GM19035 (cell line): Measurements from ENCODE around the gene DGCR2.
"Not testable (repeated sequence)": the region's sequence is repeated elsewhere in the genome, so short reads cannot be mapped to it uniquely, and the experiment has no call there.

Experiments
- ATAC-seq: cut with Tn5 transposase; IDR thresholded peaks from one replicate; pipeline ENCODE4 v1.9.1; 2021; ENCODE audit not compliant: unreplicated experiment

Gene DGCR2

DNA sequence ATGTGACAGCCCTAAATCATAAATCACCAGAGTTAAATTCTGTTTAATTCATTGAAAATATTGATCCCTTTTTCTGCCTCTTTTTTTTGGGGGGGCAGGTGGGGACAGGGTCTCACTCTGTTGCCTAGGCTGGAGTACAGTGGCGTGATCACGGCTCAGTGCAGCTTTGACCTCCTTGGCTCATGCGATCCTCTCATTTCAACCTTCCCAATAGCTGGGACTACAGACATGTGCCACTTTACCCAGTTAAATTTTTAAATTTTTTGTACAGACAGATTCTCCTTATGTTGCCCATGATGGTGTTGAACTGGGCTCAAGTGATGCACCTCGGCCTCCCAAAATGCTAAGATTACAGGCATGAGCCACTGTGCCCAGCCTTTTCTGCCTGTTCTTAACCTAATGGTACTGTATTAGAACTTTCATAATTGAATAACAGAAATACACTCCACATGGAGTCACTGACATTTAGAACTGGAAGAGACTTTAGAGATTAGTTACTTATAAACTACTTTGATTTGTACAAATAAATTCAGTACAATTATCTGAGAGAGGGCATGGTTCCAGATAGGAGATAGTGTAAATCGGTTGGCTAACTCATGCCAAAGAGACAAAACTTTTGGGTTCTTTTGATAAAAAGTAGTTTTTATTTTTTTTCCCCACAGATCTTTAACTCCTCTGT is 109.8 kb downstream of the DGCR2 start:
- no peak for ATAC-seq

DNA sequence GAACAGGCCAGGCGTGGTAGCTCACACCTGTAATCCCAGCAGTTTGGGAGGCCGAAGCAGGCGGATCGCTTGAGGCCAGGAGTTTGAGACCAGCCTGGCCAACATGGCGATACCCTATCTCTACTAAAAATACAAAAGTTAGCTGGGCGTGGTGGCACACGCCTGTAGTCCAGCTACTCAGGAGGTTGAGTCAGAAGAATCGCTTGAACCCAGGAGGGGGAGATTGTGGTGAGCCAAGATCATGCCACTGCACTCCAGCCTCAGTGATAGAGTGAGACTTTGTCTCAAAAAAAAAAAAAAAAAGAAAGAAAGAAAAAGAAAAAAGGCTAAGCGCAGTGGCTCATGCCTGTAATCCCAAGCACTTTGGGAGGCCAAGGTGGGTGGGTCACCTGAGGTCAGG is 110.6 kb downstream of the DGCR2 start:
- not testable (repeated sequence) for ATAC-seq

DNA sequence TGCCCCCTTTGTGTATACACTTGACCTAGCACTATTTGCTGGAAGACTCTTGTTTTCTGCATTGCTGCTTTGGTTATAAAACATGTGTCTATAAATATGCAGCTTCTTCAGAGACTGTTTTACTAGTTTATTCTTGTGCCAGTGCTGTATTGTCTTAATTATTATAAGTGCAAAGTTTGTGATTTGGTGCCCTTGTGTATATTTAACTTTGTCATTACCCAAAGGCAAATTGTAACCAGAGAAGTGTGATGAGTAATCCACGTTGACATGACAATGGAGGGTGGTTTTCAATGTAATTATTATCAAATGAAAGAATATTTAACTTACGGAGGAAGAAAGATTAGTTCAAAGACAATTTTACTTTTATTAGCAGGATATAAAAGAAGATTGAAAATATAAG is 111.1 kb downstream of the DGCR2 start:
- no peak for ATAC-seq

GRCh38 chr22:19005905-19006304 is 116.3 kb downstream of the DGCR2 start:
- no peak for ATAC-seq

DNA sequence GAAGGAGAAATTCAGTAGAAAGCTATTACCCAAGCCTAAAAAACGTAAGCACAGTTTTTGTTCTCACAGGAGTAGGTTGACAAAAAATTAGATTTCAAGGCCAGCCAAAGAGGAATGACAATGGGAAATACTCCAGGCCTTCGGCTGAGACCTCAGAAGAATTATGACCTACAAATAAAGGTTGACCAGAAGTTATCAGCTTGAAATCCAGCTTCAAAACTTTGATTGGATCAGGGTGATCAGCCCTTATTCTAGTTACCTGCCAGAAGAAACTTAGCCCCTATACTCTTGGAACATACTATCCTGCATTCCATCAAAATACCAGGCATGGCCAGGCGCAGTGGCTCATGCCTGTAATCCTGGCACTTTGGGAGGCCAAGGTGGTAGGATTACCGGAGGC is 117.7 kb downstream of the DGCR2 start:
- ATAC-seq: no peak

DNA sequence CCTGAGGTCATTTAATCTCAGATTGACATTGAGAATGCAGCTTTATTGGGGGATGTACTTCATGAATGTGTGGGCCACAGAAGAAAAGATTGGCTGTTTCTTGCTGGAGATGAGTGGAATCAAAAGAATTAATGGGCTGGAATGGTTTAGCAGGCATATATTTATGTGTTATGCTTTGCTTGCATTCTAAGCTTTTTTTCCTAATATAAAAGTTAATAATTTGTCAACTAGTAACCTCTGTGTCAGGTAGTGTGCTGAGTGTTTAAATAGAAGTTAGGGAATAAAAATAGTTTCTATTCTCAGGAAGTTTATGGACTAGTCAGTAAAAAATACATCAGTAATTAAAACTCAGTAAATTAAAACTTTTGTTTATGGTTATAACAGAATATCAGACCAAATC is 118.7 kb downstream of the DGCR2 start:
- no peak for ATAC-seq

DNA sequence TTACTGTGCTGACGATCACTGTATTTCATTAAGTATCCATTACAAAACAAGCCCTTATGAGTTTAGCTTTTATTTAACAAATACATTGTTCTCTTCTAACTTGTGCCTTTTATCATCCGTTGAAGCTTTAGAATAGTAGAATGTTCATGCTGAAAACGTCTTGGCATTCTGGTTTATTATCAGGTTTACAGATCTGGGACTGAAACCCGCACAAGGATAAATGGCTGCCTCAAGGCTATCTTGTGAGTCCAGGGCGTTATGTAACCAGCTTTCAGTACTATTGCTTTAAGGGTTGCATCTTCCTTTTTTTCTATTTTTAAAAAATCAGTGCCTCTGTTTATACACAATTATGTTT is 119.6 kb downstream of the DGCR2 start:
- ATAC-seq: no peak

- ATAC-seq: no peak
These were observed 121.0 kb downstream of the DGCR2 start for GRCh38 chr22:19001204-19001603.

GRCh38 chr22:19000106-19000505 is 122.1 kb downstream of the DGCR2 start:
- ATAC-seq: not testable (repeated sequence)

GRCh38 chr22:18999416-18999815 is 122.8 kb downstream of the DGCR2 start:
- no peak for ATAC-seq

GRCh38 chr22:18999008-18999407 is 123.2 kb downstream of the DGCR2 start:
- no peak for ATAC-seq

- no peak for ATAC-seq
These were observed 124.3 kb downstream of the DGCR2 start for GRCh38 chr22:18997925-18998315.

GRCh38 chr22:18997306-18997924 is 124.8 kb downstream of the DGCR2 start:
- ATAC-seq: no peak

GRCh38 chr22:18996376-18996900 is 125.8 kb downstream of the DGCR2 start:
- no peak for ATAC-seq

DNA sequence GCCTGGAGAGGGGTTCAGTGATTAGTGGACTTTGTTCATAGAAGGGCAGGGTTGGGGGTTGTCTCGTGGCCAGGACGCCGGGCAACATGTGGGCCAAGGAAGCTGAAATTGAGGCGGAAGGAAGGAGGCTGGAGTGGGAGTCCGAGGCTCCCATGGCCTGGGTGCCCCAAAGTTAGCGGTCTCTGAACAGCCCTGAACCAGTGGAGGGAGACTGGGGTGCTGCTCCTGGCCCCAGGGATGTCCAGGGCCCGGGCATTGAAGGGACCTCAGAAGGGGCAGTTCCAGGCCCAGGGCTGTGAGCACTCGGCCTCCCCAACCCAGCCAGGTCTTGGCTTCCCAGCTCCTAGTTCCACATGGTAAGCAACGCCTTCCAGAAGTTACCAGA is 126.9 kb downstream of the DGCR2 start:
- no peak for ATAC-seq

- ATAC-seq: no peak
These were observed 127.4 kb downstream of the DGCR2 start for GRCh38 chr22:18994701-18995326.

DNA sequence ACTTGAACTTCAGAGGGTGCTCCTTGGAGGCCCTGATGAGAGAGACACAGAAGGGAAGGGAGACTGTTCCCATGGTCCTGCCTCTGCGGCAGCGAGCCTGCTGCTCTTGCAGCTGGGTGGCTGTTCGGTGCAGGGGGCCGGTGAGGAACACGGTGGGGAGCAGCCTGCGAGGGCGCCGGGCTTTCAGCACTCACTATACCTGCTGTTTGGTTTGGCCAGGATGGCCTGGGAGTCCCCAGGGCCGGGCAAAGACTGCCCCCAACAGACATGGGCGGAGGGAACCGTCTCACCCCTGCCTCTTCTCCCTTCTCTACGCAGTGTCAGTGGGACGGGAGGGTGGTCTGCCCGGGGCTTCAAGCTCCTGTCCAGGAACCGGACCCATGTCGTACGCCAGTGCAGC is 128.2 kb downstream of the DGCR2 start:
- no peak for ATAC-seq

GRCh38 chr22:18992543-18993198 is 129.5 kb downstream of the DGCR2 start:
- ATAC-seq: no peak

DNA sequence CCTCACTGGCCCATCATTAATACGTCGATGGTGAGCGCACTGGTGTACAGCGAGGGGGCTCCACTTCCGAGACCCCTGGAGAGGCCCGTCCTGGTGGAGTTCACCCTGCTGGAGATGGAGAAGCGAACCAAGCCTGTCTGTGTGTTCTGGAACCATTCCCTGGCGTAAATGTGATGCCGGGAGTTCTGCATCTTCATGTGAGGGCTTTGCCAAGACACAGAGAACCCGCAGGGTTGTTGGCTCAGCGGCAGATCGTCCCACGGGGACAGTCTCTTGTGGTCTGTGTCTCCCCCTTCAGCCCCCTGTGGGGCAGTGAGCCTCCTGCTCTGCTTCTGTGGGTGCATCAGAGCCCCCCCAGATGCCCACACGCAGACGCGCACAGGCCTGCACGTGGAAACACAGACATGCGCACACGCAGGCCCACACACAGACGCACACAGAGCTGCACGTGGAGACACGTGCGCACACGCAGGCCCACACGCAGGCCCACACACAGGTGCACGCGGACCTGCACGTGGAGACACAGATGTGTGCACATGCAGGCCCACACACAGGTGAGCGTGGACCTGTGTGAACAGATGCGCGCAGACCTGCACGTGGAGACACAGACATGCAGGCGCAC is 130.3 kb downstream of the DGCR2 start:
- ATAC-seq: no peak

- ATAC-seq: no peak
These were observed 131.1 kb downstream of the DGCR2 start for GRCh38 chr22:18991138-18991432.

DNA sequence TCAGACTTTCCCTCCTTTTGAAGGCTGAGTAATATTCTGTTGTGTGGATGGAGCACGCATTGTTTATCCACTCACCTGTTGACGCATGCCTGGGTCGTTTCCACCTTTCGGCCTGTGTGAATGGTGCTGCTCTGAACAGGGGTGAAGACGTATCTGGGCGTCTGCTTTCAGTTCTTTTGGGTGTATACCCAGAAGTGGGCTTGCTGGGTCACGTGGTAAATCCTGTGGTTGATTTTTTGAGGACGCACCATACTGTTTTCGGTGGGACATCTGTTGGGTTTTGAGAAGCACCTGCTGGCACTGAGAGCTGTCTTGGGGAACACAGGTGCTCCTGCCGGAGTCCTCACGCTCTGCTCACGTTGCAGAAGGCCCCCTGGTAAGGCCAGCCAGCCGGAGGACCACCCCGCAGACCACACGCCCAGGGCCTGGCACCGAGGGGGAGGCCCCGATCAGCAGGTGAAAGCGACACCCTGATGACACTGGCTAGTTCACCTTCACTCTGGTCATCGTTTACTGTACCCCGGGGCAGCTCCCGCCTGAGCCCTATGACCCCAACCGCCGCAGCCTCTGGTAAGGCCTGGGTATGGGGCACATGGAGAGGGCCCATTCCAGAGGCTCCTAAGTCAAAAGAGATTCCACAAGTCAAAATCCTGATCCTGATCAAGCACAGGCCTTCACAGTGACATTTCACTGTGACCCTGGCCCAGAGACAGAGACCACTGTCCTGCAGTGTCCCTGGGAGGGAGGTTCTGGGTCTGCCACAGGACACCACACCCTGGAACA is 131.7 kb downstream of the DGCR2 start:
- ATAC-seq: no peak
